ENCODE data around the gene SAMD4A.

GRCh38 chr14:54673193-54674045 is 106.5 kb downstream of the SAMD4A start:
- TF ChIP-seq, protein P1, sequence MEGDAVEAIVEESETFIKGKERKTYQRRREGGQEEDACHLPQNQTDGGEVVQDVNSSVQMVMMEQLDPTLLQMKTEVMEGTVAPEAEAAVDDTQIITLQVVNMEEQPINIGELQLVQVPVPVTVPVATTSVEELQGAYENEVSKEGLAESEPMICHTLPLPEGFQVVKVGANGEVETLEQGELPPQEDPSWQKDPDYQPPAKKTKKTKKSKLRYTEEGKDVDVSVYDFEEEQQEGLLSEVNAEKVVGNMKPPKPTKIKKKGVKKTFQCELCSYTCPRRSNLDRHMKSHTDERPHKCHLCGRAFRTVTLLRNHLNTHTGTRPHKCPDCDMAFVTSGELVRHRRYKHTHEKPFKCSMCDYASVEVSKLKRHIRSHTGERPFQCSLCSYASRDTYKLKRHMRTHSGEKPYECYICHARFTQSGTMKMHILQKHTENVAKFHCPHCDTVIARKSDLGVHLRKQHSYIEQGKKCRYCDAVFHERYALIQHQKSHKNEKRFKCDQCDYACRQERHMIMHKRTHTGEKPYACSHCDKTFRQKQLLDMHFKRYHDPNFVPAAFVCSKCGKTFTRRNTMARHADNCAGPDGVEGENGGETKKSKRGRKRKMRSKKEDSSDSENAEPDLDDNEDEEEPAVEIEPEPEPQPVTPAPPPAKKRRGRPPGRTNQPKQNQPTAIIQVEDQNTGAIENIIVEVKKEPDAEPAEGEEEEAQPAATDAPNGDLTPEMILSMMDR (conservative IDR thresholded peaks at IDR 0.05 in 1 of 2, IDR thresholded peaks at IDR 0.05 in 1 of 2; ENCODE audit: low read depth in 1 of 2, low read length in 2 of 2), result no peak
- TF ChIP-seq EZH2 (IDR thresholded peaks at IDR 0.05; ENCODE audit: low read length, missing control alignments), result no peak

All from fibroblast of lung (primary cell).